ENCODE data around the gene HTR1B.

GRCh38 chr6:77415706-77416105, 47.6 kb downstream of the HTR1B start:
- TF ChIP-seq POLR2AphosphoS5 (IDR thresholded peaks at IDR 0.05; ENCODE audit: low read depth, low read length): no peak
- TF ChIP-seq ZNF274 (IDR thresholded peaks at IDR 0.05; ENCODE audit: low read depth, low read length): no peak
- no peak for TF ChIP-seq FOSL1 (IDR thresholded peaks at IDR 0.05; ENCODE audit: low read depth)
- TF ChIP-seq EZH2 (IDR thresholded peaks at IDR 0.05): no peak
